Measurements from ENCODE around the gene ARHGEF9. TPM values are rescaled to one million over a fixed set of nuclear protein-coding genes. Genes with fewer than 3 reads are reported as not detected.

The ARHGEF9 gene
- total and polyA plus RNA-seq, 10 of the 15 experiments (the other 5 are each of a cell fraction or from before 2014, with no cell fraction given), result 3.2 to 25.2 (median 14.3) TPM

DNA sequence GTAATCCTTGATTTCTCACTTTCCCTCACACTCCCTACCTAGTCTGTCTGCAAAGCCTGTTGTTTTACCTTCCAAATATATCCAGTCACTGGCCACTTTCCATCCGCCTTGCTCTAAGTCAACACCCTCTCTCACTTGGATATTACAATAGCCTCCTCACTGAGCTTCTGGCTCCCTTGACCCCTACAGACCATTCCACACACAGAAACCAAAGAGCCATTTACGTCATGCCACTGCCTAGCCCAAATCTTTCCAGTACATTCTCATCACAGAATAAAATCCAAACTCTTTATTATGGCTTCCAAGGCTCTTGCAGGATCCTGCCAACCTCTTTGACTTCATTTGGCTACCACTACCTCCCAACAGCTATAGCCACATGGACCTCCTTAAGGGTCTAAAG lies 25.7 kb upstream of the ARHGEF9 start (continued):
- TF ChIP-seq, protein P1, sequence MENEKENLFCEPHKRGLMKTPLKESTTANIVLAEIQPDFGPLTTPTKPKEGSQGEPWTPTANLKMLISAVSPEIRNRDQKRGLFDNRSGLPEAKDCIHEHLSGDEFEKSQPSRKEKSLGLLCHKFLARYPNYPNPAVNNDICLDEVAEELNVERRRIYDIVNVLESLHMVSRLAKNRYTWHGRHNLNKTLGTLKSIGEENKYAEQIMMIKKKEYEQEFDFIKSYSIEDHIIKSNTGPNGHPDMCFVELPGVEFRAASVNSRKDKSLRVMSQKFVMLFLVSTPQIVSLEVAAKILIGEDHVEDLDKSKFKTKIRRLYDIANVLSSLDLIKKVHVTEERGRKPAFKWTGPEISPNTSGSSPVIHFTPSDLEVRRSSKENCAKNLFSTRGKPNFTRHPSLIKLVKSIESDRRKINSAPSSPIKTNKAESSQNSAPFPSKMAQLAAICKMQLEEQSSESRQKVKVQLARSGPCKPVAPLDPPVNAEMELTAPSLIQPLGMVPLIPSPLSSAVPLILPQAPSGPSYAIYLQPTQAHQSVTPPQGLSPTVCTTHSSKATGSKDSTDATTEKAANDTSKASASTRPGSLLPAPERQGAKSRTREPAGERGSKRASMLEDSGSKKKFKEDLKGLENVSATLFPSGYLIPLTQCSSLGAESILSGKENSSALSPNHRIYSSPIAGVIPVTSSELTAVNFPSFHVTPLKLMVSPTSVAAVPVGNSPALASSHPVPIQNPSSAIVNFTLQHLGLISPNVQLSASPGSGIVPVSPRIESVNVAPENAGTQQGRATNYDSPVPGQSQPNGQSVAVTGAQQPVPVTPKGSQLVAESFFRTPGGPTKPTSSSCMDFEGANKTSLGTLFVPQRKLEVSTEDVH (IDR thresholded peaks at IDR 0.05; ENCODE audit: low read depth, partially characterized antibody), result no peak
- TF ChIP-seq SIN3A (IDR thresholded peaks at IDR 0.05; ENCODE audit: low read depth, low read length) (no peak), RCOR1 (conservative IDR thresholded peaks at IDR 0.05; ENCODE audit: low read depth, low read length) (no peak), MAX (IDR thresholded peaks at IDR 0.05; ENCODE audit: low read depth, low read length) (no peak)
- TF ChIP-seq, protein P2, sequence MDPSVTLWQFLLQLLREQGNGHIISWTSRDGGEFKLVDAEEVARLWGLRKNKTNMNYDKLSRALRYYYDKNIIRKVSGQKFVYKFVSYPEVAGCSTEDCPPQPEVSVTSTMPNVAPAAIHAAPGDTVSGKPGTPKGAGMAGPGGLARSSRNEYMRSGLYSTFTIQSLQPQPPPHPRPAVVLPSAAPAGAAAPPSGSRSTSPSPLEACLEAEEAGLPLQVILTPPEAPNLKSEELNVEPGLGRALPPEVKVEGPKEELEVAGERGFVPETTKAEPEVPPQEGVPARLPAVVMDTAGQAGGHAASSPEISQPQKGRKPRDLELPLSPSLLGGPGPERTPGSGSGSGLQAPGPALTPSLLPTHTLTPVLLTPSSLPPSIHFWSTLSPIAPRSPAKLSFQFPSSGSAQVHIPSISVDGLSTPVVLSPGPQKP (IDR thresholded peaks at IDR 0.05; ENCODE audit: low read depth, low read length), result no peak
- TF ChIP-seq, protein P3, sequence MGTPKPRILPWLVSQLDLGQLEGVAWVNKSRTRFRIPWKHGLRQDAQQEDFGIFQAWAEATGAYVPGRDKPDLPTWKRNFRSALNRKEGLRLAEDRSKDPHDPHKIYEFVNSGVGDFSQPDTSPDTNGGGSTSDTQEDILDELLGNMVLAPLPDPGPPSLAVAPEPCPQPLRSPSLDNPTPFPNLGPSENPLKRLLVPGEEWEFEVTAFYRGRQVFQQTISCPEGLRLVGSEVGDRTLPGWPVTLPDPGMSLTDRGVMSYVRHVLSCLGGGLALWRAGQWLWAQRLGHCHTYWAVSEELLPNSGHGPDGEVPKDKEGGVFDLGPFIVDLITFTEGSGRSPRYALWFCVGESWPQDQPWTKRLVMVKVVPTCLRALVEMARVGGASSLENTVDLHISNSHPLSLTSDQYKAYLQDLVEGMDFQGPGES (IDR thresholded peaks at IDR 0.05), result no peak

DNA sequence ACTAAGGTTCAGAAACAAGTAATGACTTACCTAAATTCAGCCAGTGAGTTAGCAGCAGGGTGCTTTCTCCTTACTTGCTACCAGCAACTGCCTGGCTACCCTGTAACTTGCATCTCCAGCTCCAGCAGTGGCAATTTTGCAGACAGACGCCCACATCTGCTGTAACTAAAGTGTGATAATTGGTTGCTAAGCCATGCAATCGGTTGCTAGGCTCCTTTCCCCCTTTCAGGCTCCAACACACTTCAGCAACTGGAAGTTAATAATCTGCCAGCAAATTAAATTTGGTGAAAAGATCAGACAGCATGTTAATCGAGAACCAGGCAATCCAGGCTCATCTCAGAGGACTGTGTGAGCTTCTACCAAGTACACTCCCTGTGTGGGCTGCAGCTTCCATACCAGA lies 24.2 kb upstream of the ARHGEF9 start:
- intact Hi-C loops (cut with micrococcal nuclease; ENCODE audit: unreplicated experiment), result no loop called here
- WGBS (ENCODE audit: insufficient coverage, insufficient replicate concordance, low lambda C conversion rate, missing lambda C conversion rate), result 0% methylated on average over 3 of the region's 3 CpGs

More for the DNA sequence above, 24.2 kb upstream of the ARHGEF9 start:
- H3K36me3 ChIP-seq (ENCODE audit: control insufficient read depth in 2 of 2, insufficient read depth in 2 of 2, low read length in 1 of 2), result no peaks in the 10 kb centered on the region
- H3K4me1 ChIP-seq (ENCODE audit: control insufficient read depth, insufficient read depth, low read length), result no peaks in the 10 kb centered on the region
- ATAC-seq, result no peak
- TF ChIP-seq MYB (IDR thresholded peaks at IDR 0.05; ENCODE audit: borderline replicate concordance, low read depth, low read length) (no peak), RCOR1 (conservative IDR thresholded peaks at IDR 0.05; ENCODE audit: low read depth, low read length) (no peak), ATF3 (IDR thresholded peaks at IDR 0.05; ENCODE audit: borderline replicate concordance, extremely low read depth, low read depth, low read length) (no peak), NFYB (IDR thresholded peaks at IDR 0.05; ENCODE audit: insufficient read depth, low read depth, low read length) (no peak), WRNIP1 (IDR thresholded peaks at IDR 0.05; ENCODE audit: borderline replicate concordance, low read depth, low read length) (no peak)
- TF ChIP-seq, protein P4, sequence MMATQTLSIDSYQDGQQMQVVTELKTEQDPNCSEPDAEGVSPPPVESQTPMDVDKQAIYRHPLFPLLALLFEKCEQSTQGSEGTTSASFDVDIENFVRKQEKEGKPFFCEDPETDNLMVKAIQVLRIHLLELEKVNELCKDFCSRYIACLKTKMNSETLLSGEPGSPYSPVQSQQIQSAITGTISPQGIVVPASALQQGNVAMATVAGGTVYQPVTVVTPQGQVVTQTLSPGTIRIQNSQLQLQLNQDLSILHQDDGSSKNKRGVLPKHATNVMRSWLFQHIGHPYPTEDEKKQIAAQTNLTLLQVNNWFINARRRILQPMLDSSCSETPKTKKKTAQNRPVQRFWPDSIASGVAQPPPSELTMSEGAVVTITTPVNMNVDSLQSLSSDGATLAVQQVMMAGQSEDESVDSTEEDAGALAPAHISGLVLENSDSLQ (IDR thresholded peaks at IDR 0.05), result no peak
- TF ChIP-seq, protein P5, sequence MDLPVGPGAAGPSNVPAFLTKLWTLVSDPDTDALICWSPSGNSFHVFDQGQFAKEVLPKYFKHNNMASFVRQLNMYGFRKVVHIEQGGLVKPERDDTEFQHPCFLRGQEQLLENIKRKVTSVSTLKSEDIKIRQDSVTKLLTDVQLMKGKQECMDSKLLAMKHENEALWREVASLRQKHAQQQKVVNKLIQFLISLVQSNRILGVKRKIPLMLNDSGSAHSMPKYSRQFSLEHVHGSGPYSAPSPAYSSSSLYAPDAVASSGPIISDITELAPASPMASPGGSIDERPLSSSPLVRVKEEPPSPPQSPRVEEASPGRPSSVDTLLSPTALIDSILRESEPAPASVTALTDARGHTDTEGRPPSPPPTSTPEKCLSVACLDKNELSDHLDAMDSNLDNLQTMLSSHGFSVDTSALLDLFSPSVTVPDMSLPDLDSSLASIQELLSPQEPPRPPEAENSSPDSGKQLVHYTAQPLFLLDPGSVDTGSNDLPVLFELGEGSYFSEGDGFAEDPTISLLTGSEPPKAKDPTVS (IDR thresholded peaks at IDR 0.05; ENCODE audit: low read depth, low read length), result no peak
- H3K79me2 ChIP-seq (ENCODE audit: control insufficient read depth, insufficient read depth, low read length), result no peaks in the 10 kb centered on the region
- no peak for DNase-seq (ENCODE audit: low read depth, low spot score)
- H2AFZ ChIP-seq (ENCODE audit: control insufficient read depth, low read depth, low read length), result no peak overlapping the region
- CTCF ChIA-PET, result no interaction called here
- no TSS peak for BruUV-seq (replicated peaks)
- H3K9ac ChIP-seq (ENCODE audit: control insufficient read depth, insufficient read depth, low read length), result no peak overlapping the region
- SMC1A ChIA-PET (ENCODE audit: uncharacterized antibody, unreplicated experiment), result no interaction called here
- H3K4me2 ChIP-seq (ENCODE audit: control insufficient read depth, insufficient read depth), result no peak overlapping the region
- no peak overlapping the region for H3K4me3 ChIP-seq
- POLR2A ChIA-PET, result no interaction called here
- FAIRE-seq, result no peak
- in situ Hi-C loops (cut with MboI), result no loop called here
- RAD21 ChIA-PET (ENCODE audit: unreplicated experiment), result no interaction called here
- H3K27ac ChIP-seq (ENCODE audit: control insufficient read depth, insufficient read depth), result no peak overlapping the region
- no peaks in the 10 kb centered on the region for H3K9me3 ChIP-seq (replicated peaks; ENCODE audit: control insufficient read depth, insufficient read depth, low read length)
- no peaks in the 10 kb centered on the region for H4K20me1 ChIP-seq (ENCODE audit: control insufficient read depth, insufficient read depth)
- H3K27me3 ChIP-seq (replicated peaks in 1 of 2; ENCODE audit: control insufficient read depth in 2 of 2, insufficient read depth in 2 of 2, low read length in 1 of 2), result no peaks in the 10 kb centered on the region
